ENCODE results near the gene CEP41.

GRCh38 chr7:130394421-130395195, 46.2 kb downstream of the CEP41 start:
- TF ChIP-seq CTCF (IDR thresholded peaks at IDR 0.05; ENCODE audit: poor library complexity, severe bottlenecking), result no peak
- TF ChIP-seq RAD21 (conservative IDR thresholded peaks at IDR 0.05), result no peak
- TF ChIP-seq EZH2 (IDR thresholded peaks at IDR 0.05; ENCODE audit: borderline replicate concordance, insufficient read depth, low read length, poor library complexity, severe bottlenecking), result no peak
- no peak for TF ChIP-seq EP300 (conservative IDR thresholded peaks at IDR 0.05; ENCODE audit: poor library complexity, severe bottlenecking)
- no peak for TF ChIP-seq POLR2AphosphoS5 (IDR thresholded peaks at IDR 0.05)
- no peak for TF ChIP-seq TAF1 (IDR thresholded peaks at IDR 0.05; ENCODE audit: low read depth)
- TF ChIP-seq, protein P1, sequence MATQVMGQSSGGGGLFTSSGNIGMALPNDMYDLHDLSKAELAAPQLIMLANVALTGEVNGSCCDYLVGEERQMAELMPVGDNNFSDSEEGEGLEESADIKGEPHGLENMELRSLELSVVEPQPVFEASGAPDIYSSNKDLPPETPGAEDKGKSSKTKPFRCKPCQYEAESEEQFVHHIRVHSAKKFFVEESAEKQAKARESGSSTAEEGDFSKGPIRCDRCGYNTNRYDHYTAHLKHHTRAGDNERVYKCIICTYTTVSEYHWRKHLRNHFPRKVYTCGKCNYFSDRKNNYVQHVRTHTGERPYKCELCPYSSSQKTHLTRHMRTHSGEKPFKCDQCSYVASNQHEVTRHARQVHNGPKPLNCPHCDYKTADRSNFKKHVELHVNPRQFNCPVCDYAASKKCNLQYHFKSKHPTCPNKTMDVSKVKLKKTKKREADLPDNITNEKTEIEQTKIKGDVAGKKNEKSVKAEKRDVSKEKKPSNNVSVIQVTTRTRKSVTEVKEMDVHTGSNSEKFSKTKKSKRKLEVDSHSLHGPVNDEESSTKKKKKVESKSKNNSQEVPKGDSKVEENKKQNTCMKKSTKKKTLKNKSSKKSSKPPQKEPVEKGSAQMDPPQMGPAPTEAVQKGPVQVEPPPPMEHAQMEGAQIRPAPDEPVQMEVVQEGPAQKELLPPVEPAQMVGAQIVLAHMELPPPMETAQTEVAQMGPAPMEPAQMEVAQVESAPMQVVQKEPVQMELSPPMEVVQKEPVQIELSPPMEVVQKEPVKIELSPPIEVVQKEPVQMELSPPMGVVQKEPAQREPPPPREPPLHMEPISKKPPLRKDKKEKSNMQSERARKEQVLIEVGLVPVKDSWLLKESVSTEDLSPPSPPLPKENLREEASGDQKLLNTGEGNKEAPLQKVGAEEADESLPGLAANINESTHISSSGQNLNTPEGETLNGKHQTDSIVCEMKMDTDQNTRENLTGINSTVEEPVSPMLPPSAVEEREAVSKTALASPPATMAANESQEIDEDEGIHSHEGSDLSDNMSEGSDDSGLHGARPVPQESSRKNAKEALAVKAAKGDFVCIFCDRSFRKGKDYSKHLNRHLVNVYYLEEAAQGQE (IDR thresholded peaks at IDR 0.05; ENCODE audit: borderline replicate concordance), result no peak

Measured in neural cell (in vitro differentiated cells).